Mesendoderm (in vitro differentiated cells): ENCODE data around the gene KCND2.
A peak's percentile ranks its signal among the peaks of the same experiment; 100 is the strongest.
"Not testable (repeated sequence)": the region's sequence is repeated elsewhere in the genome, so short reads cannot be mapped to it uniquely, and the experiment has no call there.

Experiments used
- DNase-seq: peaks from one replicate; pipeline ENCODE4 v3.0.0; 2013
- H2AK5ac ChIP-seq: 2 replicates; pipeline ENCODE4 v1.6.1; 2013; ENCODE audit warnings: low read length, inconsistent platforms
- H2BK120ac ChIP-seq: 2 replicates; pipeline ENCODE4 v1.6.1; 2013; ENCODE audit warnings: low read depth, mild to moderate bottlenecking, low read length, moderate library complexity, mixed read lengths
- H2BK15ac ChIP-seq: replicated peaks from 2 replicates; pipeline ENCODE4 v1.6.1; 2013; ENCODE audit warnings: low read depth, mild to moderate bottlenecking, moderate library complexity
- H2BK5ac ChIP-seq: 2 replicates; pipeline ENCODE4 v1.6.1; 2013; ENCODE audit warnings: low read length, inconsistent platforms
- H3K18ac ChIP-seq: 2 replicates; pipeline ENCODE4 v1.6.1; 2013; ENCODE audit warnings: mild to moderate bottlenecking, low read length, mixed read lengths
- H3K23ac ChIP-seq: one replicate; pipeline ENCODE4 v1.6.1; 2013; ENCODE audit warnings: low read length
- H3K27ac ChIP-seq: 2 replicates; pipeline ENCODE4 v1.5.1; 2013; ENCODE audit warnings: low read depth, mild to moderate bottlenecking, inconsistent platforms, low read length, moderate library complexity
- H3K27me3 ChIP-seq: 2 replicates; pipeline ENCODE4 v1.6.1; 2013; ENCODE audit warnings: low read length, control low read depth, mild to moderate bottlenecking, inconsistent platforms; ENCODE audit not compliant: insufficient read depth, poor library complexity
- H3K36me3 ChIP-seq: 2 replicates; pipeline ENCODE4 v1.6.1; 2013; ENCODE audit warnings: low read length, inconsistent platforms; ENCODE audit not compliant: control insufficient read depth, insufficient read depth
- H3K4ac ChIP-seq: one replicate; pipeline ENCODE4 v1.6.1; 2013; ENCODE audit warnings: low read depth, mild to moderate bottlenecking, low read length, moderate library complexity
- H3K4me1 ChIP-seq: 2 replicates; pipeline ENCODE4 v1.6.1; 2013; ENCODE audit warnings: low read depth, low read length, inconsistent platforms; ENCODE audit not compliant: control insufficient read depth
- H3K4me2 ChIP-seq: 2 replicates; pipeline ENCODE4 v1.6.1; 2013; ENCODE audit warnings: low read length
- H3K4me3 ChIP-seq: 2 replicates; pipeline ENCODE4 v1.5.1; 2013; ENCODE audit warnings: mild to moderate bottlenecking, low read length
- H3K56ac ChIP-seq: one replicate; pipeline ENCODE4 v1.6.1; 2013; ENCODE audit warnings: low read length
- H3K79me1 ChIP-seq: 2 replicates; pipeline ENCODE4 v1.6.1; 2013; ENCODE audit warnings: low read length, inconsistent platforms
- H3K79me2 ChIP-seq: 2 replicates; pipeline ENCODE4 v1.6.1; 2013; ENCODE audit warnings: mild to moderate bottlenecking, low read length; ENCODE audit not compliant: control insufficient read depth, insufficient read depth
- H3K9ac ChIP-seq: 2 replicates; pipeline ENCODE4 v1.6.1; 2013; ENCODE audit warnings: low read length, inconsistent platforms
- H4K5ac ChIP-seq: one replicate; pipeline ENCODE4 v1.6.1; 2013; ENCODE audit warnings: low read length
- H4K8ac ChIP-seq: one replicate; pipeline ENCODE4 v1.6.1; 2013; ENCODE audit warnings: low read depth, mild to moderate bottlenecking, control low read depth, low read length, moderate library complexity
- WGBS: extraction: QIAGEN DNeasy Blood & Tissue Kit; methylation state at CpG from one replicate; pipeline ENCODE4 v1.1.7; 2013; ENCODE audit warnings: low lambda C conversion rate, missing lambda C conversion rate; ENCODE audit not compliant: insufficient coverage; ENCODE audit errors: extremely low coverage; 5-methylcytosine and 5-hydroxymethylcytosine counted together

KCND2 gene

DNA sequence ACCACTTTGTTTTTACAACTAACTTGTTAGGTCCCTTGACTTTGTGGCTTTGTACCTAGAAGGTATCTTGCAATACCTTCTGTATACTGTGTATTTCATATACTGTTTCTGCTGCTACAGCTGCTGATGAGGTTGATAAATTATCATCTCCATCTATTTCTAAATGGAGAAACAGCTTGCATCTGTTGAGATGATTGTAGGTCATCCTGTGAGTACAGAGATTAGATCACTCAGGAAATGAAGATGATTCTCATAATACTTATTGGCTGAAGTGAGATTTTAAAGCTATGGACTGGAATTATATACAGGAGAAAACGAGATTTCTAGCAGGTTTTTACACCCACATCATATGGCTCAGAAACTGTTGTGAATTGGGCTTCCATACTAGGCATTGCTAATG, 280.5 kb downstream of the KCND2 start:
- H3K27me3 ChIP-seq, result no peaks in the 10 kb centered on the region
- no peak overlapping the region for H3K4ac ChIP-seq
- no peak overlapping the region for H3K9ac ChIP-seq
- no peaks in the 10 kb centered on the region for H3K4me1 ChIP-seq
- H4K8ac ChIP-seq, result no peak overlapping the region
- H4K5ac ChIP-seq, result no peak overlapping the region
- no peaks in the 10 kb centered on the region for H3K79me1 ChIP-seq
- no peaks in the 10 kb centered on the region for H3K36me3 ChIP-seq
- no CpG with 5 or more reads among the region's 1 CpG for WGBS
- no peaks in the 10 kb centered on the region for H3K79me2 ChIP-seq
- H3K23ac ChIP-seq, result no peak overlapping the region
- no peak for DNase-seq
- H2BK15ac ChIP-seq, result no peak overlapping the region
- H3K4me2 ChIP-seq, result no peak overlapping the region
- H2AK5ac ChIP-seq, result no peak overlapping the region
- H3K27ac ChIP-seq, result no peak overlapping the region
- no peak overlapping the region for H3K4me3 ChIP-seq
- H2BK5ac ChIP-seq, result no peak overlapping the region
- H3K18ac ChIP-seq, result no peak overlapping the region
- H2BK120ac ChIP-seq, result no peak overlapping the region
- H3K56ac ChIP-seq, result no peak overlapping the region

DNA sequence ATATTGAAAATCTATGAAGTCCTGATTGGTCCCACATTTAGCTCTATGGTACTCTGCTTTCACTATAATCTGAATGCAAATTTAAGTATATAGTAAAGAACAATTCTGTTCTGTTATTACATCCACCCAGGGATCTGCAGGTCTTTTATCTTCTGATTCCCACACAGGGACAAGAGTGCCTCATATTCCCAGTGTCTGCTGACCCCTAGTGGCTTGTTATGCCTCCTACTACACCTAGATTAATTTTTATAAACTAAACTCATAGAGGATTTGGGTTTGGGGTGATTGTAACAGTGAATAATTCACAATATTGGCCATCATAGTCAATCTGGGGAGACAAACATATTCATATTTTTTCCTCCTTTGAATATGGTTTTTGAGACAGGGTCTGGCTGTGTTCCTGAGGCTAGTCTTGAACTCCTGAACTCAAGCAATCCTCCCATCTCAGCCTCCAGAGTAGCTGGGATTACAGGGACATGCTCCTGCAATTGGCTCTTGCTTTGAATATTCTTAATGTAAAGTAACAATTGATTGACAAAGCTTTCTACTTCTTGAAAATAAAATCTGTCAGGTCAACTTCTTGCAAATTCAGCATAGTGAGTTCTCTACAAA, 282.1 kb downstream of the KCND2 start:
- Histone ChIP-seq H3K18ac (no peak overlapping the region), H3K36me3 (no peaks in the 10 kb centered on the region)
- DNase-seq, result peak; percentile 71

GRCh38 chr7:120564145-120564544, 291.2 kb downstream of the KCND2 start:
- Histone ChIP-seq H2AK5ac (no peak overlapping the region), H2BK15ac (no peak overlapping the region), H3K4me1 (no peaks in the 10 kb centered on the region), H2BK5ac (no peak overlapping the region), H3K18ac (no peak overlapping the region), H2BK120ac (no peak overlapping the region), H3K9ac (no peak overlapping the region), H3K27me3 (no peaks in the 10 kb centered on the region), H4K8ac (no peak overlapping the region), H3K23ac (no peak overlapping the region), H3K4ac (no peak overlapping the region), H3K4me3 (no peak overlapping the region), H3K79me2 (no peaks in the 10 kb centered on the region), H3K56ac (no peak overlapping the region), H4K5ac (no peak overlapping the region), H3K36me3 (no peaks in the 10 kb centered on the region), H3K79me1 (no peaks in the 10 kb centered on the region), H3K27ac (no peak overlapping the region), H3K4me2 (no peak overlapping the region)
- DNase-seq, result no peak
- WGBS, result no CpG with 5 or more reads among the region's 1 CpG

More for the DNA sequence above, 282.1 kb downstream of the KCND2 start:
- H2AK5ac ChIP-seq, result no peak overlapping the region
- no peak overlapping the region for H4K5ac ChIP-seq
- no peaks in the 10 kb centered on the region for H3K27me3 ChIP-seq
- H3K79me1 ChIP-seq, result no peaks in the 10 kb centered on the region
- no peak overlapping the region for H4K8ac ChIP-seq
- no peaks in the 10 kb centered on the region for H3K4me1 ChIP-seq
- no peak overlapping the region for H2BK5ac ChIP-seq
- H3K56ac ChIP-seq, result no peak overlapping the region
- no peak overlapping the region for H3K9ac ChIP-seq
- no peak overlapping the region for H3K4me2 ChIP-seq
- no peak overlapping the region for H2BK15ac ChIP-seq
- no peak overlapping the region for H3K23ac ChIP-seq
- H3K79me2 ChIP-seq, result no peaks in the 10 kb centered on the region
- no peak overlapping the region for H3K27ac ChIP-seq
- H3K4ac ChIP-seq, result no peak overlapping the region
- H3K4me3 ChIP-seq, result no peak overlapping the region
- H2BK120ac ChIP-seq, result no peak overlapping the region

DNA sequence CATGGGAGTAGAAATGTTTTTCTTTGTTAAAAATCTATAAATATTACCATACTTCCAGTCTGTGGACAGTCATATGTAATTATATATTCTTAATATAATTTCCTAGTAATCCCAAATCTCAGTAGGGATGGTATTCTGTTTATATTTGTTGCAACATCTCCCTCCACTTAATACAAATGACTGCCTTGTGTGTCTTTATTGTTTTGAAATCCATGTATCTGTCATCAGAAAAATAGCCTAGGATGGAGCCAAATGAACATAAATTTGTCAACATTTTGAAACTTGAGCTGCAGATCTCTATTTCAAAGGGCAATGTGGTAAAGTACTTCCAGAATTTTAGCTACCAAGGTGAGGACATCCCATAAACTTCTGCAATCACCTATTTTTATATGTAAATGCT, 294.2 kb downstream of the KCND2 start:
- Histone ChIP-seq H3K4me2 (no peak overlapping the region), H3K56ac (no peak overlapping the region), H4K8ac (no peak overlapping the region), H3K79me2 (no peaks in the 10 kb centered on the region), H2AK5ac (no peak overlapping the region), H3K4ac (no peak overlapping the region), H3K4me1 (no peaks in the 10 kb centered on the region), H2BK120ac (no peak overlapping the region), H3K23ac (no peak overlapping the region), H3K36me3 (no peaks in the 10 kb centered on the region), H3K27me3 (no peaks in the 10 kb centered on the region), H3K9ac (no peak overlapping the region), H2BK5ac (no peak overlapping the region), H3K4me3 (no peak overlapping the region), H3K18ac (no peak overlapping the region), H3K27ac (no peak overlapping the region), H3K79me1 (no peaks in the 10 kb centered on the region), H2BK15ac (no peak overlapping the region), H4K5ac (no peak overlapping the region)
- no peak for DNase-seq

DNA sequence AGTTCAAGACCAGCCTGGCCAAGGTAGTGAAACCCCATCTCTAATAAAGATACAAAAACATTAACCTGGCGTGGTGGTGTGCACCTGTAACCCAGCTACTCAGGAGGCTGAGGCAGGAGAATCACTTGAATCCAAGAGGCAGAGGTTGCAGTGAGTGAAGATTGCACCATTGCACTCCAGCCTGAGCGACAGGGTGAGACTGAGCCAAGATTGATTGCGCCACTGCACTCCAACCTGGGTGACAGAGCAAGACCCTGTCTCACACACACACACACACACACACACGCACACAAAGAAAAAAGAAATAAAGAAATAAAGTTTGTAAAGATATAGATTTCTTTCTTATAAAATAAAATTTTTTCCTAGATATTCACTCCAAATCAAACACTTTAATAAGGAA, 305.7 kb downstream of the KCND2 start:
- H3K56ac ChIP-seq, H3K79me2 ChIP-seq, H3K9ac ChIP-seq, H4K5ac ChIP-seq, H4K8ac ChIP-seq, H2AK5ac ChIP-seq, H3K27ac ChIP-seq, H3K4me3 ChIP-seq, H2BK5ac ChIP-seq, H2BK15ac ChIP-seq, H3K27me3 ChIP-seq, H3K4me1 ChIP-seq, DNase-seq, H3K4ac ChIP-seq, H2BK120ac ChIP-seq, H3K79me1 ChIP-seq, H3K18ac ChIP-seq, H3K23ac ChIP-seq, H3K4me2 ChIP-seq, H3K36me3 ChIP-seq: not testable (repeated sequence)
- no CpG with 5 or more reads among the region's 4 CpGs for WGBS

GRCh38 chr7:120582916-120583315, 309.9 kb downstream of the KCND2 start:
- Histone ChIP-seq H3K79me2 (no peaks in the 10 kb centered on the region), H2BK120ac (no peak overlapping the region), H3K23ac (no peak overlapping the region), H3K4me1 (peaks cover 2% of the 10 kb centered on the region), H4K8ac (no peak overlapping the region), H3K36me3 (no peaks in the 10 kb centered on the region), H3K27ac (no peak overlapping the region), H4K5ac (no peak overlapping the region), H3K9ac (no peak overlapping the region), H3K56ac (no peak overlapping the region), H3K79me1 (no peaks in the 10 kb centered on the region), H3K27me3 (no peaks in the 10 kb centered on the region), H2BK15ac (no peak overlapping the region), H3K4ac (no peak overlapping the region), H3K18ac (peak overlapping the region; percentile 3), H3K4me3 (no peak overlapping the region), H2BK5ac (no peak overlapping the region), H2AK5ac (no peak overlapping the region), H3K4me2 (no peak overlapping the region)
- no CpG with 5 or more reads among the region's 4 CpGs for WGBS
- peak; percentile 28 for DNase-seq
